ENCODE data around the gene TAMALIN.

TAMALIN gene

DNA sequence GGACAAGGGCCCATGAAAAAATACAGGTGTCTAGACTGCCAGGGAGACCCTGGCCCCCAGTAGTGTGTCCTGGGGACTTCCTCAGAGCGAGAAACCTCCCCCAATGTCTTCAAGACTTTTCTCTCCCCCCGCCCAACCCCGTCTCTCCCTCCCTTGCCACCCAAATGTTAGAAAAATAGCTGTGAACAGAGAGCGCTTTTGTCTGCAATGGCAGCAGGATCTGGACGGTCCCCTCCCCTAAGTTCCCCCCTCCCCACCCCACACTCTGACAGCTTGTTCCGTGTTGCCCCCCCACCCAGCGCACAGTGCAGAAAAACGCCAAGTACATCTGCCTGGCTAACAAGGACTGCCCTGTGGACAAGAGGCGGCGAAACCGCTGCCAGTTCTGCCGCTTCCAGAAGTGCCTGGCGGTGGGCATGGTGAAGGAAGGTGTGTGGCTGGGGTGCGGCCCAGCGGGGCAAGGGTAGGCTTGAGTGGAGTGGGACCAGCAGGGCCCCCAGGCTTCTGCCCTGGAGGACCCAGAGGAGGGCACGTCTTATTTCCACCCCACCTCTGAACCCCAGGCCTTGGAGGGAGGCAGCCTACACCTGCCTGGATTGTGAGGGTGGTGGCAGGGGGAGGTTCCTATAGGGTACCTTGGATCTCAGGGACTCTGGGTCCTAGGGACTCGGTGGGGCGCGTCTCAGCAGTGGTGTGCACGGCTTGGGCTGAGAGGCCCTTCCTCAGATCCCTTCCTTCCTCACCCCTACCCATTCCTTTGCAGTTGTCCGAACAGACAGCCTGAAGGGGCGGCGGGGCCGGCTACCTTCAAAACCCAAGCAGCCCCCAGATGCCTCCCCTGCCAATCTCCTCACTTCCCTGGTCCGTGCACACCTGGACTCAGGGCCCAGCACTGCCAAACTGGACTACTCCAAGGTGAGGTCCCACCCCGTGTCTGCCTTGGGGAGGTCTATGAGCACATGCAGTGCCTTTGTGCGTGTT is 49.3 kb downstream of the TAMALIN start:
- DNase-seq: no peak

- DNase-seq: no peak
Measured at GRCh38 chr12:52056801-52057637, 50.3 kb downstream of the TAMALIN start.

- DNase-seq: no peak
Measured at GRCh38 chr12:52057638-52058576, 51.2 kb downstream of the TAMALIN start.

GRCh38 chr12:52058631-52059361 is 52.0 kb downstream of the TAMALIN start:
- DNase-seq: no peak

- DNase-seq: no peak
Measured at GRCh38 chr12:52059582-52060497, 53.1 kb downstream of the TAMALIN start.

GRCh38 chr12:52060498-52061177 is 53.9 kb downstream of the TAMALIN start:
- no peak for DNase-seq

- no peak for DNase-seq
Measured at GRCh38 chr12:52061470-52062166, 54.9 kb downstream of the TAMALIN start.

DNA sequence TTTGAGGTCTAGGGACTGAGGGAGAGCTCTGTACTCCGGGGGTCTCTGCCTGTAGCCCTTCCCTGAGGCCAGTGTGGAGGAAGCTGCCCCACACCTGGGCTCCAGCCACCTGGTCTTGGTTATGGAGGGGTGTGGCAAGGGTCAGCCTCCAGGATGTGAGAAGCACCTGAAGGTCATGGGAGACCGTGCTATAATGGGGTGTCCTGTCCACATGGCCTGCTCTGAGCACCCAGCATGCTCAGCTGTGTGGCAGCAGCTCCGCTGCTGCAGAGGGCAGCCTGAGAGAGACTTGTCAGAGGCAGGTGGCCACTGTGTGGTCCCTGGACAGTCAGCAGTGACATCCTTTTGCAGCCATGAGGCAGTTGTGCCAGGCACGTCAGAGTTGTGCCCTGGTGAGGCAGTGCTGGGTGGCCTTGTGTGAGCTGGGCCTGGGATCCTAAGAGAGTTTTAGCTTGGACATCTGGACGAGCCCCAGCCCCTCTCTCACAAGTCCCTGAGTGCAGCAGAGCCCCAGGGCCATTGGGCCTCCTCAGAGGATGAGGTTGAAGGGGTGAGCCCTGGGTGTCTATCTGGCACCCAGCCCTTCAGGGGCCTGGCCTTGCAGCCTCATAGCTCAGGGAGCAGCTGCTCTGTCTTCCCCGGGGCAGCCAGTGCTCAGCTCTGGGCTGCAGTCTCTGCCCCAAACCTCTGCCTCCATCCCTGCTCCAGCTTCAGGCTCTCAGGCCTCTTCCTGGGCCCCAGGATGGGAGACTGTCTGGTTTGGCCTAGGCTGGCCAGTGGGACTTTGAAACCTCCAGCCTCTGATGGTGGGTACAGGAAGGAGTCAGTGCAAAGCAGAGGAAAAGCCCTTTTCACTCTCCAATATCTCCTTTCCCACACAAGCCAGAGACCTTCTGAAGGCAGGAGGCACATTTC is 55.7 kb downstream of the TAMALIN start:
- no peak for DNase-seq

DNA sequence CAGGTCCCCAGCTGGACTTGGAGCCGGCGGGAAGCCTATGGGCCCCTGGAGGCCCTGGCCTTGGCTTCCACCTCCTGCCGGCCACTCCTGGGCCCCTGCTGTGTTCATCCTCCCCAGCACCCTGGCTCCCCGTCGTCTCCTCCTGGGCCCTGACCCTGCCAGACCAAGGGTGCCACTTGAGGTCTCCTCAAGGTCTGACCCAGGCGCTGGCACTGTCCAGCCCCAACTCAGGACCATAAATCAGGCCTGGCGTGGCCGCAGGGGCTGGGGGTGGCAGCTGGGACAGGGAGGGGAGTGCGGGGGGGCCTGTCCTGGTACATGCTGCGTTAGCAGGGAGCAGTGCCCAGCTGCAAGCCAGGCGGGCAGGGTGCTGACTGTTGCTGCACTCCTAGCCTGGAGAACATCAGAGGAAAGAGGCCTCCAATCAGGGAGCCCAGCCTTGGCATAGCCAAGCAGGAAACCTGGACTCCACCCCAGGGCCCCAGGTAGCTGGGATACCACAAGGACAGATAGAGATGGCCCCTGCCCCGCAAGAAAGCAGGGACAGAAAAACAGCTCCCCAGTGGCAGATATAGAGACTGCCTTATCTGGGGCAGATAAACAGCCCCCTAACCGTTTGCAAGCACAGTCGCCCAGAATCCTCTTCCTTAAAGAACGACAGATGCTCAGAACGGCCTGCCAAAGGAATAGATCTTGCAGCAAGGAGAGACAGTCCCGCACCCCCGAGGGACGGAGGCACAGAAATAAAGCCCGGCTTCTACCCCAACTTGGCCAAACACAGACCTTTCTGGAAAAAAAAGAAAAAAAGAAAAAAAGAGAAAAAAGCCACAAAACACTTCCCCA is 56.6 kb downstream of the TAMALIN start:
- no peak for DNase-seq

DNA sequence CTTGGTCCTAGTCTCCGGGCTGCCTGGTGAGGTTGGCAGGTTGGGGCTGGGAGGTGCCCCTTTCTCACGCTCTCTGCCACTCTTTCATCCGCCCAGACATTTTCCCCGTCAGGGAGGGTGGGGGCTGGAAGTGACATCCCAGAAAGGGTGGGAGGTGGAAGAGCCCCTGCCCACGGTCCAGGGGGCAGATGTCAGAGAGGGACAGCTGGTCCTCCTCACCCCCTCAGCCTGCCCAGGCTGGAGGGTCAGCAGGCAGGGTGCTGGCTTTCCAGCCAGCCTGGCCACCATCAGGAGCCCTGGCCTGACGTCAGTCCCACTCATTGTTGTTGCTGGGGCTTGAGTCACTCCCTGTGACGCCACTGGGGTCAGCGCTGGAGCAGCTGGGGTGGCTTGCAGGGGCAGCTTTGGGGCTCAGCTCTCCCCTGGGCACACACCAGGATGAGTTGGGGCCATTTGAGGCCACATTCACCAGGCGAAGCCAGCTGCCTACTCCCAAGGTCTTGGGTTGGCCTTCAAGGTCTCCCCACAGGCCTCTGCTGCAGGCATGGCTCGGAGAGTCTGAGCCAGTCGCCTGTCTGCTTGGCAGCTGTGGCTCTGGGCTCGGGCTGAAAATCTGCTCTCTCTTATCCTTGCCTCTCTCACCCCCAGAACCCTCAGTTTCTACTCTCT is 57.4 kb downstream of the TAMALIN start:
- no peak for DNase-seq

Measured in NCI-H1436 (cell line).